Measurements from ENCODE around the gene PLEKHA1. TPM values are rescaled to one million over a fixed set of nuclear protein-coding genes. Genes with fewer than 3 reads are reported as not detected.
A peak's percentile ranks its signal among the peaks of the same experiment; 100 is the strongest.

PLEKHA1 gene
- total RNA-seq, 3 donors from 2014 or later = 11.0 to 14.0 (median 12.5) TPM

DNA sequence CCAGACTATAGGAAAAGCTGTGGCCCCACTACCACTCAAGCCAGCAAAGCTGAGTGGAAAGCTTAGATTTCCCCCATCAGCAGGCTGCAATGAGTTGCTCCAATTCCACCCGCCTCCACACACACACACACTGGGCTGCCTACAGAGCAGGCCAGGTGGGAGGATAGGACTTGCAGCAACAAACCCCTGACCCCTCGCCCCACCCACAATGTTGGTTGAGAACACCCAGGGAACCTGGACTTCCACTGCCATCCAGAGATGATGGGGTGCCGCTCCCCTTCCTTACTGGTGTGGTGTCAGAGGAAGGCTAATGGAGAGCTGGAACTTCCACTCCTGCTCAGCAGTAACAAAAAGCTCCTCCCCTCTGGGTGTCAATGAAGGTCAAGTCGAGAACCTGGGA is 16.8 kb upstream of the PLEKHA1 start:
- H3K36me3 Mint-ChIP-seq (ENCODE audit: insufficient read depth) = peaks cover 4% of the 10 kb centered on the region
- ATAC-seq = no peak
- peaks cover under 1% of the 10 kb centered on the region for H3K27me3 Mint-ChIP-seq (ENCODE audit: low read depth)
- peaks cover 11% of the 10 kb centered on the region for H3K9me3 Mint-ChIP-seq
- H3K4me1 Mint-ChIP-seq (ENCODE audit: low read depth) = no peaks in the 10 kb centered on the region
- H3K4me3 Mint-ChIP-seq = no peak overlapping the region
- no peak for DNase-seq

DNA sequence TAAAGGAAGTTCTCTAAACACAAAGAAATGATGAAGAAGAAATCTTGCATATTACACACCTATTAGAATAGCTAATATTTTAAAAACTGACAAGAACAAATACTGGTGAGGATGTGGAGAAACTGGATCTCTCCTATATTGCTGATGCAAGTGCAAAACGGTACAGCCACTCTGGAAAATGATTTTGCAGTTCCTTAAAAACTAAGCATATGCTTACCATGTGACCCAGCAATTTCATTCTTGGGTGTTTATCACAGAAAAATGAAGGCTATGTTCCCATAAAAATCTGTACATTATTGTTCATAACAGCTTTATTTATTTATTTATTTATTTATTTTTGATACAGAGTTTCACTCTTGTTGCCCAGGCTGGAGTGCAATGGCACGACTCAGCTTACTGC is 14.9 kb upstream of the PLEKHA1 start:
- DNase-seq = no peak
- Mint-ChIP-seq H3K4me1 (ENCODE audit: low read depth) (no peaks in the 10 kb centered on the region), H3K27me3 (ENCODE audit: low read depth) (peaks cover under 1% of the 10 kb centered on the region), H3K4me3 (no peak overlapping the region), H3K9me3 (peaks cover 11% of the 10 kb centered on the region), H3K36me3 (ENCODE audit: insufficient read depth) (peaks cover 4% of the 10 kb centered on the region)
- no peak for ATAC-seq

DNA sequence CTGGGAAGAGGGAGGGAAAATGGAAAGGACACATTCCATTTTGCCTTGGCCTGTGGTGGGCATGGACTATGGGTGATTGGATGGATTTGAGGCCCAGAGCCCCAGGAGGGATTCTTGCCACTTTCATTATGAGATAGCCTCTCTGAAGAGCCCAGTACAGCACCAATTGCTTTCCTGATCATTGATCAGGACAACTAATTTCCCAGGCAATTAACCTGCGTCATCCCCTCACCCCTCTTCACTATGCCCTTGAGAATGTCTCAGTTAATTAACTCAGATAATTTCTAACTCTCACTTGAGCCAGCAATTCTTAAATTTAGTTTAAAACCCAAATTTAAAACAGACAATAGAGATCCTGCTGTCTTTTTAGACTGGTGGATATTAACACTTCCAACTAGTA is 13.5 kb upstream of the PLEKHA1 start:
- Mint-ChIP-seq H3K4me3 (no peak overlapping the region), H3K27me3 (ENCODE audit: low read depth) (peaks cover 3% of the 10 kb centered on the region), H3K4me1 (ENCODE audit: low read depth) (no peaks in the 10 kb centered on the region), H3K36me3 (ENCODE audit: insufficient read depth) (peaks cover 4% of the 10 kb centered on the region), H3K9me3 (peaks cover 11% of the 10 kb centered on the region)
- no peak for ATAC-seq
- DNase-seq = no peak

DNA sequence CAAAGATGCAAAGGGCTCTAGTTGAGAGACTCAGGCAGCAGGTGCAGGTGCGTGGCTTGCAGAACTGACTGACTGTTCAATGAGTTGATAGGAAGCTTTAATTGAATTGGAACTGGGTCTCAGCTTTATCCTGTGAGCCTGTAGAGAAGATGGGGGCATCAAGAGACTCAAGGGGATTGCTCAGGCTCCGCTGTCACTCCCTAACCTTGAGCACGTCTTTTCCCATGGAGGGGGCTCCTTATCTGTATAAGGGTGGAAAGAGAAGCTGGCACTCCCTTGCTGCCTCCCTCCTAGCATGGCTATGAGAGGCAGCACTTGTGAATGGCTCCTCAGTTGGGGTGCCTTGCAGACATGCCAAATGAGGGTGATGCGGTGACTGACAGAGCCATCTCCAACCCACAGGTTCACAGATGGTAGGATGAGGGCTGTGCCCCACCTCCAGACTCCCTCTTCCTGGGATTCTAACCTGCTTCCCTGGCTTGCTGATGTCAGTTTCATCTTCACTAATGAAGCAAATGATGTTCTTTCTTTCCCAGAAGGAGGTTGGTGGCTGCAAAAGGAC is 12.4 kb upstream of the PLEKHA1 start:
- Mint-ChIP-seq H3K9me3 (peaks cover 11% of the 10 kb centered on the region), H3K27me3 (ENCODE audit: low read depth) (peaks cover 3% of the 10 kb centered on the region), H3K4me3 (no peak overlapping the region), H3K4me1 (ENCODE audit: low read depth) (no peaks in the 10 kb centered on the region), H3K36me3 (ENCODE audit: insufficient read depth) (peaks cover 4% of the 10 kb centered on the region)
- ATAC-seq = no peak
- no peak for DNase-seq

DNA sequence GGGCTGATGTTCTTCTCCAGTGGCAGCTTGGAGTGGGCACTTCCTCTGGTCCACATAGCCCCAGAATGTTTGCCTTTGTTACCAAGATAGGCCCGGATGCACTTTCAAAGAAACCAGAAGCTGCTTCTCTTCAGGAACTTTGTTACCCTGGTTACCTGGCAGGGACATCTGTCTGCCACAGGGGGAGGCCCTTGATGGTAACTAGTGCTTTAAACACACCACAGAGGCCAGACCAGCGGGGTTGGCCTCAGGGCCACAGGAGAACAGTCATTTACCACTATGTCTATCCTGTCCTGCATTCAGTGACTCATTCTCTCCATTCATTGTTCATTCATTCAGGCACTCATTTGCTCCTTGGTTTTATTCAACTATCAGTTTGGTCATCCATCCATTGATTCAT is 11.9 kb upstream of the PLEKHA1 start:
- ATAC-seq = peak in 1 of 2 donors; percentile 35
- H3K27me3 Mint-ChIP-seq (ENCODE audit: low read depth) = peaks cover 3% of the 10 kb centered on the region

DNA sequence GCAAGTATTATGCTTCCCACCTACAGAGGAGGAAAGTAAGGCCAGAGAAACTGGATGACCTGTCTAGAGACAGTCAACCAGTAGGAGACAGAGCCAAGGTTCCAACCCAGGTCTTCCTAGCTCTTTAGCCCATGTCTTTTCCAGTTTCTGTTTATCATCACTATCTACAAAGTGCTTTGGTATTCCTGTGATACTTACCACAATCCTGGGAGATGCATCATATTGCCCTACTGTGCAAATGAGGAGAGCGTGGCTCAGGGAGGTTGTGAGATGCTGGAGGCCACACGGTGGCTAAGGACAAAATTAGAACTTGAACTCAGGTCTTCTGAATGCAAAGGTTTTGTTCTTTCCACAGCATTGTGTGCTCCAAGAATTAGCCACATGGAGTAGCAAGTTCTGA is 11.2 kb upstream of the PLEKHA1 start:
- DNase-seq (no peak), ATAC-seq (no peak)
- H3K4me3 Mint-ChIP-seq = no peak overlapping the region
- H3K36me3 Mint-ChIP-seq (ENCODE audit: insufficient read depth) = peaks cover 4% of the 10 kb centered on the region
- H3K27me3 Mint-ChIP-seq (ENCODE audit: low read depth) = peaks cover 3% of the 10 kb centered on the region
- H3K9me3 Mint-ChIP-seq = peaks cover 6% of the 10 kb centered on the region
- no peaks in the 10 kb centered on the region for H3K4me1 Mint-ChIP-seq (ENCODE audit: low read depth)

More for the DNA sequence above, 11.9 kb upstream of the PLEKHA1 start:
- DNase-seq = no peak
- Mint-ChIP-seq H3K36me3 (ENCODE audit: insufficient read depth) (peaks cover 4% of the 10 kb centered on the region), H3K9me3 (peaks cover 11% of the 10 kb centered on the region), H3K4me3 (no peak overlapping the region), H3K4me1 (ENCODE audit: low read depth) (no peaks in the 10 kb centered on the region)

DNA sequence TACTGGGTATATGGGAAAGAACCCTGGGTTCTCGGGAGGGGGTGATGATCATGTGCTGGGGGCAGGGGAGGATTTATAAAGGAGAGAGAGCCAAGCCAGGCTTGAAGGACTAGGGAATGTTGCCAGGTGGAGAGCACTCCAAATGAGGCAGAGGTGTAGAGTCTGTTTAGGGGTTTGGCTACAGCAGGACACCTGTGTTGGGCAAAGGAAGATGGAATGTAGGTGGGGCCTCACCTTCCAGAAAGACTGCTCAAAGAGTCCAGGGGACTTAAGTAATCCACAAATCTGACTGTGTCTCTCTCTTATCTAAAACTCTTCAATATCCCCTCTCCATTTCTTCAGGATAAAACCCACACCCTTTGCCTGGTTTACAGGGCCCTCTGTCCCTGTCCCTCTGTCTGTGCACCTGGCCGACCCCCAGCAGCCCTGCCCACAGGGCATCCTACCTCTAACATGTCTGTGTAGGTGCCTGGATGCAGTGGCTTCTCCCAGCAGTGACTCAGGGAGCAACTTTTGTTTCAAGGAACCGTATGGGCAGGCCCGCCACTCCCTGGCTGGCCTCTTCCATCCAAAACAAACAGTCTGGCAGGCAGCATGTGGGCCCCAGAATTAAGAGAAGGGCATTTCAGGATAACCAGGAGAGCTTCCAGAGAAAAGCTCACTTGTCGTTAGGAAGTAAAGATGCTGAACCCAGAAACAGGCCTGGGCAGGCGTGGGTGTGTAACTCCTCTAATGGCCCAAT is 10.6 kb upstream of the PLEKHA1 start:
- no peak overlapping the region for H3K4me3 Mint-ChIP-seq
- H3K9me3 Mint-ChIP-seq = peaks cover under 1% of the 10 kb centered on the region
- DNase-seq (no peak), ATAC-seq (no peak)
- peaks cover under 1% of the 10 kb centered on the region for H3K36me3 Mint-ChIP-seq (ENCODE audit: insufficient read depth)
- H3K27me3 Mint-ChIP-seq (ENCODE audit: low read depth) = peaks cover 3% of the 10 kb centered on the region
- H3K4me1 Mint-ChIP-seq (ENCODE audit: low read depth) = no peaks in the 10 kb centered on the region

DNA sequence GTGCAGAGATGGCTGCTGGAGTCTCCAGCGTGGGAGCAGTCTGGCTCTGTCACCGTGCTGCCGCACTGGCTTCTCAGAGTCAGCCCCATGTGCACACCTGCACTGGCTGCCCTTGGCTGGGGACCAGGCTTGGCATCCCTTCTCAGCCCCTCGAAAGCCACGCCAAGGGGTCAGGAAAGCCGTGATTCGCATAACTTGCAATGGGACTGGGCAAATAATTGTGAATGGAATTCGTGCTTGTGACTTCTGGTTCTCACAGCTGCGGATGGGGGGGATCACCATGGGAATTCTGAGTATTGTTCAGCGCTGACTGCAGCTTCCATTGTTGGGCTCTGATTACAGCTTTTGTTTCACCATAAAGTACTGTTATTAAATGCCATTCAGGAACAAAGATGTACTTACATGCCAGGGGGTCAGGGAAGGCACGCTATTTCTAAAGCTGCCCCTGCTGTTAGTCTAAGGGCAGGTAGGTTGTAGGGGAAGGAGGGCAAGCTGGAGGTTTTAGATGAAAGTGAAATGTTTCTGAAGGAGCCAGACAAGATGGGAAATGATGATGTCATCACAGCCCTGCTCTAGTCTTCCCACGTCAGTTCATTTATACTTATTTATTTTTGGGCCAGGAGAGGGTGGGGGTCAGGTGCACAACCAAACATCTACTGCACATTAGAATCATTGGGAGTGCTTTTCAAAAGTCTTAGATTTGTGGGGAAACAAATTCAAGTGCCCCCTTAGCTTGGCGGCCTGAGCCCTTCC is 5.8 kb upstream of the PLEKHA1 start:
- Mint-ChIP-seq H3K4me3 (no peak overlapping the region), H3K9me3 (no peaks in the 10 kb centered on the region), H3K27me3 (ENCODE audit: low read depth) (peaks cover 24% of the 10 kb centered on the region)

DNA sequence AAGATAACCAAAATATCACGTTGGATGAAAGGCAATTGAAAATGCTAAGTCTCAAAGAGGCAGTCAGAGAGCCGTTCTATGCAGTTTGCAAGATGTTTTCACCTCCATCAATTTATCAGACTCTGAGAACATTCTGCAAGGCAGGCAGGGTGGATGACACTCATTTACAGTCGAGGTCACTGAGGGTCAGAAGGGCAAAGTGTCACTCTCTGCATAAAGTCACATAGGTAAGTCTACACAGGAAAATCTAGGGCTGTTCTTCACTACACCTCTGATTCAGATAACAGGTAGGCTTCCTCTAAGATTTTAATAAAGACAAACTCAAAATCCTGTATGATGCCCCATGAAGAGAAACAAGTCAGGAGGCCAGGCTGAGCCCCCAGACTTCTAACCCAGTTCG is 1.4 kb upstream of the PLEKHA1 start:
- H3K36me3 Mint-ChIP-seq (ENCODE audit: insufficient read depth) = no peaks in the 10 kb centered on the region
- no peak for DNase-seq
- H3K4me3 Mint-ChIP-seq = no peak overlapping the region
- no peaks in the 10 kb centered on the region for H3K9me3 Mint-ChIP-seq
- H3K4me1 Mint-ChIP-seq (ENCODE audit: low read depth) = peaks cover 26% of the 10 kb centered on the region
- H3K27me3 Mint-ChIP-seq (ENCODE audit: low read depth) = peaks cover 20% of the 10 kb centered on the region
- no peak for ATAC-seq

More for the DNA sequence above, 5.8 kb upstream of the PLEKHA1 start:
- H3K36me3 Mint-ChIP-seq (ENCODE audit: insufficient read depth) = no peaks in the 10 kb centered on the region
- ATAC-seq (no peak), DNase-seq (no peak)
- peaks cover 3% of the 10 kb centered on the region for H3K4me1 Mint-ChIP-seq (ENCODE audit: low read depth)

DNA sequence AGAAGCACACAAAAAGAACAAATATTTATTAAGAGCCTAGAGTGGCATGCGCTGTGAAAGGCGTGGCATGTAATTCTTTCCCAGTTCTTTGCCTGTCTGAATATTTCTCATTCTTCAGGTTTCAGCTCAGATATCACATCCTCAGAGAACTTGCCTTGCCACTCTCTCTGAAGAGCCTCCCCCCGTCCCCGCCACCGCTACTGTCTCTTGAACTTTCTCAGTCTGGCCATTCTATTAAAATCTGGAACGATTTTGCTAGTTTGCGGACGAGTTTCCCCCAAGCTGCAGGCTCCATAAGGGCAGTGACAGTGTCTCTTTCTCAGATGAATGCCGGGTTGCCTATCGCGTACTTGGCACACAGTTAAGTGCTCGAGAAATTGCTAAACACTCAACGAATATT is 787 bp upstream of the PLEKHA1 start:
- Mint-ChIP-seq H3K4me1 (ENCODE audit: low read depth) (peaks cover 28% of the 10 kb centered on the region), H3K9me3 (no peaks in the 10 kb centered on the region), H3K4me3 (peak overlapping the region; percentile 82), H3K36me3 (ENCODE audit: insufficient read depth) (no peaks in the 10 kb centered on the region), H3K27me3 (ENCODE audit: low read depth) (peaks cover 20% of the 10 kb centered on the region)
- DNase-seq (no peak), ATAC-seq (no peak)

DNA sequence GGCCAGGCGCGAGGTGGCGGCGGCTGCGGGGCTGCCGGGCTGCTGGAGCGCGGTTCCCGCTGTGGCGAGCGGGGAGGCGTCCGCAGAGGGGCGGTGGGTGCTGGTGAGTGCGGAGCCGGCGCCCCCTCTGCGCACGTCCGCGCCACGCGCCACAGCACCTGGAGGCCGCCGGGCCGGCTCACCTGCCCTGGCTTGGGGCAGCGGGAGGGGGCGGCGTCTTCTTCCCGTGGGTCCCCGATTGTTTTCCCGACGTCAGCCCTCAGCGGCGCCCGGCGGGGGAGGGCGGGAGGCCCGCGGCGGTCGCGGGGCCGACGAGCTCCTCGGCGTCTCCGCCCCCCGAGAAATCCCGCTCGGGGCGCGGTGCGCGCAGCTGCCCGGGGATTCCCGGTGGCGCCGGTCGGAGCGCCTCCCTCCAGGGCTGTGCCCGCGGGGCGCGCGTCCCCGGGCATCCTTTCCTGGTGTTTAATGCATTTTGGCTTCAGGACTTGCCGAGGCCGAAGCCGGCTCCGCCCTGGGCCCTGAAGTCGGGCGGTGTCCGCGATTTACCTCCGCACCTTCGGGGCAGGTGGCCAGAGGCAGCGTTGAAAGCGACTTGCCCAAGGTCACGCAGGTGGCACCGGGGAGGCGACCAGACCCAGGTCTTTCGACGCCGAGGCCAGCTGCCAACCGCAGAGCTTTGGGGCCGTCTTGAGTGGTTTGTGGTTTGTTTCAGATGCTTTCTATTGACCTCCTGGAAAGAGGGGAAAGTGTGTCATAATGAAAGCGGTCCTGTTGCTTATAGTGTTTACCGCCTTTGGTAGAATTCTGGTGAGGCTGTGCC is 561 bp downstream of the PLEKHA1 start:
- Mint-ChIP-seq H3K4me1 (ENCODE audit: low read depth) (peaks cover 39% of the 10 kb centered on the region), H3K27me3 (ENCODE audit: low read depth) (peaks cover 19% of the 10 kb centered on the region), H3K9me3 (no peaks in the 10 kb centered on the region), H3K4me3 (peak overlapping the region; percentile 95), H3K36me3 (ENCODE audit: insufficient read depth) (peaks cover 10% of the 10 kb centered on the region)
- DNase-seq (peak; percentile 68), ATAC-seq (peak; percentile 62 to 66)

DNA sequence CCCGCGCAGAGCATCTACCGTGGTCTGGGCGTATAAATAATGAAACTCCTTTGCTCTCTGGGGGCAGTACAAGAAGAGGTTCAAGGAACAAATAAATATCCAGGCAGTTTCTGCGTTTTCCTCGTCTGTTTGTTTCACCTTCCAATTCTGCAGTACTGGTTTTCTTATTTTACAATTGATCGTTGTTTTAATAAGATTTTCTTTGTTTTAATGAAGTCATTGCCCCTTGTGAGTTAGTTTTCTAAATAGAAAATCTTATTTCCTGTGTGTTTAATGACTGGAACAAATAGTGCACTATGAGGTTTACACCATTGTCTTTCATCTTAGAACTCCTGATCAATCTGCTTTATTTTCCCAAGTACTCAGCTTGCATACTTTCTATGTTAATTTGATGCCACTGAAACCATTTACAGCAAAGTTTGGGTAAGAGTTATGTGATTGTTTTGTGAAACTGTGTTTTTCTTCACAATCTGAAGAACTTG is 1.2 kb downstream of the PLEKHA1 start:
- Mint-ChIP-seq H3K9me3 (no peaks in the 10 kb centered on the region), H3K36me3 (ENCODE audit: insufficient read depth) (peaks cover 14% of the 10 kb centered on the region), H3K4me3 (peak overlapping the region; percentile 95), H3K27me3 (ENCODE audit: low read depth) (peaks cover 16% of the 10 kb centered on the region), H3K4me1 (ENCODE audit: low read depth) (peaks cover 45% of the 10 kb centered on the region)
- ATAC-seq (no peak), DNase-seq (no peak)

DNA sequence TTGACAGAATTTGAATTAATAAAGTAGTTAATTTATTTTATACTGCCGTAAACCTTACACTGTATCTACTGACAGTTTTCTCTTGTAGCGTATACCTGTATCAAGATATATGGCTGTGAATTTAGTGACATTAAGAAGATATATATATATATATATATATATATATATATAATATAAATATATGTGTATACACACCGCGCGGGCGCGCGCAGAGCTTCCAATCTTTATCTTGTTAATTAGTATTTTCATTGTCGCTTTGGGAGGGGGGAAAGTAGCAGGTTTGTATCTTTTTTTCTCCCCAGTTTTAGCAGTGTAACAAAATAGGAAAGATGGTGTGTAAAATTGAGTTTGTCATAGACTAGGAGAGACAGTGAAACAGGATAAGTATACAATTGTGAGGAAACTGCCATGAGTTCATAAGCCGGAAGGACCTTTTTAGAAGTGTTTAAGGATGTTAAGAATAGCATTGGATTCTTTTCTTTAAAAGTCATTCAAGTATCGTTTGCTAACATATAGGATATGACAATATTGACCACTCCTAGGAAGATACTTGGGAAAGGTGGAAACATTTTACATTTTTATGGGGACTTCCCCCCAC is 2.0 kb downstream of the PLEKHA1 start:
- no peak for DNase-seq
- peaks cover 51% of the 10 kb centered on the region for H3K4me1 Mint-ChIP-seq (ENCODE audit: low read depth)
- H3K4me3 Mint-ChIP-seq = peak overlapping the region; percentile 16
- no peak for ATAC-seq
- peaks cover 9% of the 10 kb centered on the region for H3K27me3 Mint-ChIP-seq (ENCODE audit: low read depth)
- peaks cover 4% of the 10 kb centered on the region for H3K9me3 Mint-ChIP-seq
- H3K36me3 Mint-ChIP-seq (ENCODE audit: insufficient read depth) = peaks cover 20% of the 10 kb centered on the region

DNA sequence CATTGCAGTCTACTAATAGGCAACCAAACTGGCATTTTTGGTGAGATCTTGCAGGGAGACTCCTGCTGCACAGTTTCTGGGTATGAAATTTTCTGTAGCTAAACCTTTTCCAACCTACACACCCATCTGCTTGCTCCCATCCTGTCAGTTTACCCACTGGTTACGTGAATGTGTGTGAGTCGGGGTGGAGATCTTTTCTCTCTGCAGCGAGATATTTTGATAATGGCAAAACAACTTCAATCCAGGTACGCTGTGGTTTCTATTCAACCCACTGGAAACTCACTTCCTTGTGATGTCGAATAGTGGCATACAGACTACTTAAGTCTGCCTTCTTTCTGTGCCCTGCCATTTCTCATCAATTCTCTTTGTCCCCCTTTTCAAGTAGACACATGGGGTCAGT is 4.5 kb downstream of the PLEKHA1 start:
- Mint-ChIP-seq H3K36me3 (ENCODE audit: insufficient read depth) (peaks cover 27% of the 10 kb centered on the region), H3K4me1 (ENCODE audit: low read depth) (peaks cover 61% of the 10 kb centered on the region), H3K9me3 (peaks cover 4% of the 10 kb centered on the region), H3K4me3 (peak overlapping the region; percentile 16), H3K27me3 (ENCODE audit: low read depth) (no peaks in the 10 kb centered on the region)
- DNase-seq (no peak), ATAC-seq (no peak)

Measured in activated T-cell treated with anti-CD3 and anti-CD28 coated beads, Interleukin-2, amount 50 U/mL, for 4 hours (primary cell).